Measurements from ENCODE around the gene ANXA9. TPM values are rescaled to one million over a fixed set of nuclear protein-coding genes. Genes with fewer than 3 reads are reported as not detected.

The ANXA9 gene
- polyA plus RNA-seq, 3 donors, result 0.28 to 1.7 (median 1.4) TPM

GRCh38 chr1:151026460-151026859, 44.4 kb downstream of the ANXA9 start:
- Histone ChIP-seq H3K4me3 (replicated peaks in 1 of 3; ENCODE audit: low read depth in 2 of 3, low read length in 3 of 3) (no peak overlapping the region), H3K27ac (ENCODE audit: low read depth in 1 of 2, low read length in 2 of 2) (no peak overlapping the region), H4K20me1 (ENCODE audit: insufficient read depth, low read length) (no peaks in the 10 kb centered on the region), H3K27me3 (ENCODE audit: control insufficient read depth in 2 of 2, insufficient read depth in 2 of 2, low read length in 2 of 2) (no peaks in the 10 kb centered on the region), H2AFZ (ENCODE audit: insufficient read depth, low read depth, low read length, poor library complexity, severe bottlenecking) (no peak overlapping the region), H3K36me3 (replicated peaks in 1 of 2; ENCODE audit: control insufficient read depth in 1 of 2, insufficient read depth in 2 of 2, low read length in 2 of 2) (peaks cover 28 to 64% of the 10 kb centered on the region in 2 donors), H3K9me3 (replicated peaks in 1 of 2; ENCODE audit: control insufficient read depth in 1 of 2, insufficient read depth in 1 of 2, low read length in 2 of 2) (no peaks in the 10 kb centered on the region), H3K9ac (ENCODE audit: insufficient read depth, low read length, poor library complexity, severe bottlenecking) (no peak overlapping the region), H3K4me1 (ENCODE audit: control insufficient read depth in 1 of 2, insufficient read depth in 2 of 2, low read length in 2 of 2) (peaks cover 4 to 7% of the 10 kb centered on the region in 2 donors), H3K4me2 (replicated peaks; ENCODE audit: extremely low read depth, low read length, poor library complexity, severe bottlenecking) (no peak overlapping the region), H3K79me2 (ENCODE audit: insufficient read depth, low read length) (no peaks in the 10 kb centered on the region)
- no peak overlapping the region for H3K4me3 Mint-ChIP-seq
- no peak for DNase-seq
- H3K9me3 Mint-ChIP-seq, result no peaks in the 10 kb centered on the region
- peaks cover 3% of the 10 kb centered on the region for H3K4me1 Mint-ChIP-seq
- no peak overlapping the region for H3K27ac Mint-ChIP-seq
- intact Hi-C loops (cut with micrococcal nuclease), result loop anchor here in 1 of 2 donors (5.0 kb wide), 1 partner anchor 131 kb away; the partner anchor contains the start of gene TNFAIP8L2
- peaks cover 48 to 71% of the 10 kb centered on the region in 2 donors for H3K36me3 Mint-ChIP-seq
- H3K27me3 Mint-ChIP-seq (ENCODE audit: low read depth in 3 of 3), result no peaks in the 10 kb centered on the region
- TF ChIP-seq CTCF (IDR thresholded peaks at IDR 0.05), result no peak

GRCh38 chr1:151032164-151032563, 50.1 kb downstream of the ANXA9 start:
- Mint-ChIP-seq H3K27me3 (ENCODE audit: low read depth in 3 of 3) (peaks cover 0 to 2% (median 0%) of the 10 kb centered on the region in 3 donors), H3K27ac (no peak overlapping the region), H3K36me3 (peaks cover 63 to 66% of the 10 kb centered on the region in 2 donors), H3K9me3 (no peaks in the 10 kb centered on the region), H3K4me3 (no peak overlapping the region), H3K4me1 (peaks cover 7% of the 10 kb centered on the region)
- Histone ChIP-seq H4K20me1 (ENCODE audit: insufficient read depth, low read length) (no peaks in the 10 kb centered on the region), H3K4me1 (ENCODE audit: control insufficient read depth in 1 of 2, insufficient read depth in 2 of 2, low read length in 2 of 2) (peaks cover 0 to 6% of the 10 kb centered on the region in 2 donors), H2AFZ (ENCODE audit: insufficient read depth, low read depth, low read length, poor library complexity, severe bottlenecking) (no peak overlapping the region), H3K9me3 (replicated peaks in 1 of 2; ENCODE audit: control insufficient read depth in 1 of 2, insufficient read depth in 1 of 2, low read length in 2 of 2) (no peaks in the 10 kb centered on the region), H3K9ac (ENCODE audit: insufficient read depth, low read length, poor library complexity, severe bottlenecking) (no peak overlapping the region), H3K36me3 (replicated peaks in 1 of 2; ENCODE audit: control insufficient read depth in 1 of 2, insufficient read depth in 2 of 2, low read length in 2 of 2) (peaks cover 36 to 67% of the 10 kb centered on the region in 2 donors), H3K27ac (ENCODE audit: low read depth in 1 of 2, low read length in 2 of 2) (no peak overlapping the region), H3K79me2 (ENCODE audit: insufficient read depth, low read length) (no peaks in the 10 kb centered on the region), H3K27me3 (ENCODE audit: control insufficient read depth in 2 of 2, insufficient read depth in 2 of 2, low read length in 2 of 2) (no peaks in the 10 kb centered on the region), H3K4me2 (replicated peaks; ENCODE audit: extremely low read depth, low read length, poor library complexity, severe bottlenecking) (no peak overlapping the region), H3K4me3 (replicated peaks in 1 of 3; ENCODE audit: low read depth in 2 of 3, low read length in 3 of 3) (no peak overlapping the region)
- WGBS (ENCODE audit: insufficient coverage), result no CpG with 5 or more reads among the region's 8 CpGs
- TF ChIP-seq CTCF (IDR thresholded peaks at IDR 0.05), result no peak
- no peak for DNase-seq
- intact Hi-C loops (cut with micrococcal nuclease), result no loop called here

All from CD14-positive monocyte (primary cell).